ENCODE measurements around the gene CYB5B.

DNA sequence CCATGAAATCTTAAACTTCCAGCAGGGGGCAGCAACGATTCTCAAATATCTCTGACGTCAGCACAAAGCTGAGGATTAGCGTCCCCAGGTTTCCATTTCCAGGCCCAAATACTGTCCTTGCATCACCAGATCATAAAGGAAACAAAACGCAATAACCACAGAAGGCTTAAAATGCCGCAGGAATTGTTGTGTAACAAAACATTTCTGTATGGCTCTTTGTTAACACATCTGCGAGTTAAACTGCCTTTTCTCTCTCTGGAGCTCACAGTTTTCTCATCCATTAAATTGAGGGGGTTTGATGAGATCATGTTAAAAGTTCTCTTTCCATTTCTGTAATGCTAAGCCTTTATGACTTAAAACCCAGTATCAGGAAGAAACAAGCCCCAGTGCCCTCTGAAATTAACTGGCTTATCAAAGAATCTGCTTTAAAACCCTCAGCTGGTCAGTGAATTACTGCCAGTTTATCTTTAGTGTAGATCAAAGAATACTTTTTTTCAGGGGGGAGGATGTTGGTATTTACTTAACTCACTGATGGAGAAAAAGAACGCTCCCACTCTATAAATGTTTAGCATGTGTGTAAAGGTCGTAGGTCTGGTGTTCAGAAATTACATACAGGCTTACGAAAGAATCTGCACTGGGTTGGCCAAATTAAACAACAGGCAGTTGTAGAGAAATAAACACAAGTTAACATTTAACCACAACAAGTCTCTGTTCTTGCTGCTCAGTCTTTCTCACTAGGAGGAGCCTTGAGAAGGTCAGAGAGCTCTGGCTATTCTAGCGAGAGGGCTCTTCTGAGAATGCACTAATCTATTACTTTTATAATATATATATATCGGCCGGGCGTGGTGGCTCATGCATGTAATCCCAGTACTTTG, 28.0 kb upstream of the CYB5B start:
- TF ChIP-seq EZH2phosphoT487 (IDR thresholded peaks at IDR 0.05; ENCODE audit: low read depth, severe bottlenecking, unreplicated experiment) = no peak
- TF ChIP-seq, protein P1, sequence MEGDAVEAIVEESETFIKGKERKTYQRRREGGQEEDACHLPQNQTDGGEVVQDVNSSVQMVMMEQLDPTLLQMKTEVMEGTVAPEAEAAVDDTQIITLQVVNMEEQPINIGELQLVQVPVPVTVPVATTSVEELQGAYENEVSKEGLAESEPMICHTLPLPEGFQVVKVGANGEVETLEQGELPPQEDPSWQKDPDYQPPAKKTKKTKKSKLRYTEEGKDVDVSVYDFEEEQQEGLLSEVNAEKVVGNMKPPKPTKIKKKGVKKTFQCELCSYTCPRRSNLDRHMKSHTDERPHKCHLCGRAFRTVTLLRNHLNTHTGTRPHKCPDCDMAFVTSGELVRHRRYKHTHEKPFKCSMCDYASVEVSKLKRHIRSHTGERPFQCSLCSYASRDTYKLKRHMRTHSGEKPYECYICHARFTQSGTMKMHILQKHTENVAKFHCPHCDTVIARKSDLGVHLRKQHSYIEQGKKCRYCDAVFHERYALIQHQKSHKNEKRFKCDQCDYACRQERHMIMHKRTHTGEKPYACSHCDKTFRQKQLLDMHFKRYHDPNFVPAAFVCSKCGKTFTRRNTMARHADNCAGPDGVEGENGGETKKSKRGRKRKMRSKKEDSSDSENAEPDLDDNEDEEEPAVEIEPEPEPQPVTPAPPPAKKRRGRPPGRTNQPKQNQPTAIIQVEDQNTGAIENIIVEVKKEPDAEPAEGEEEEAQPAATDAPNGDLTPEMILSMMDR (IDR thresholded peaks at IDR 0.05; ENCODE audit: poor library complexity) = peak; percentile 74
- no peak for TF ChIP-seq EZH2 (IDR thresholded peaks at IDR 0.05; ENCODE audit: borderline replicate concordance)
